Measurements from ENCODE around the gene FBXW4.

FBXW4 gene

DNA sequence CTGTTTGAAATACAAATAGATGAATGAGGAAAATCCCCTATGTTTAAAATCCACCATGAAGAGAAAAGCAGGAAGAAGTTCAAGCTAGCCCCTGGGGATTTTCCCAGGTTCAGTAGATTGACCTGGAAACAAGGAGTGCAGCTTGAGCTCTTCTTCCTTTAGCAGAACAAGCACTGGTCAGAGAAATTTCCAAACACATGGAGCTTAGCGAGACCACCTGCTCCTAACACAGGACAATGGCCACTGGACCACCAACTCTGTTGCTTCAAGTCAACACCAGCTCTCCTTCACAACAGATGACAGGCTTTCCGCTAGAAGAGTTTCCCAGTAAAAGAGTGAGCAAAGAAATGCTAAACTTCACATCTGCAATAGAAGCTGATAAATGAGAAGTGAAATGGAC is 9.4 kb upstream of the FBXW4 start:
- no peaks in the 10 kb centered on the region for H3K36me3 ChIP-seq (ENCODE audit: control insufficient read depth, insufficient read depth, low read length)
- no peak for DNase-seq
- H3K9me3 ChIP-seq (ENCODE audit: control insufficient read depth, low read length), result no peaks in the 10 kb centered on the region
- no peak overlapping the region for H3K4me3 ChIP-seq (ENCODE audit: insufficient read depth, low read depth, low read length, poor library complexity, severe bottlenecking)
- H3K27me3 ChIP-seq (replicated peaks; ENCODE audit: control insufficient read depth, insufficient read depth, low read length, poor library complexity, severe bottlenecking), result no peaks in the 10 kb centered on the region
- H3K4me1 ChIP-seq (ENCODE audit: control insufficient read depth, insufficient read depth, low read length, poor library complexity, severe bottlenecking), result peaks cover 2% of the 10 kb centered on the region
- no peak overlapping the region for H3K27ac ChIP-seq (ENCODE audit: insufficient read depth, low read length, poor library complexity, severe bottlenecking)

- no peaks in the 10 kb centered on the region for H3K9me3 ChIP-seq (ENCODE audit: control insufficient read depth, low read length)
- no peak for DNase-seq
- peaks cover 6% of the 10 kb centered on the region for H3K4me1 ChIP-seq (ENCODE audit: control insufficient read depth, insufficient read depth, low read length, poor library complexity, severe bottlenecking)
These were observed 1.7 kb upstream of the FBXW4 start for GRCh38 chr10:101696632-101697031.

GRCh38 chr10:101695404-101695890 is 477 bp upstream of the FBXW4 start:
- no peaks in the 10 kb centered on the region for H3K36me3 ChIP-seq (ENCODE audit: control insufficient read depth, insufficient read depth, low read length)
- H3K4me1 ChIP-seq (ENCODE audit: control insufficient read depth, insufficient read depth, low read length, poor library complexity, severe bottlenecking), result peaks cover 7% of the 10 kb centered on the region
- no peak for DNase-seq
- no peaks in the 10 kb centered on the region for H3K27me3 ChIP-seq (replicated peaks; ENCODE audit: control insufficient read depth, insufficient read depth, low read length, poor library complexity, severe bottlenecking)
- H3K9me3 ChIP-seq (ENCODE audit: control insufficient read depth, low read length), result no peaks in the 10 kb centered on the region
- H3K27ac ChIP-seq (ENCODE audit: insufficient read depth, low read length, poor library complexity, severe bottlenecking), result peak overlapping the region; percentile 98
- H3K4me3 ChIP-seq (ENCODE audit: insufficient read depth, low read depth, low read length, poor library complexity, severe bottlenecking), result peak overlapping the region; percentile 84

More at GRCh38 chr10:101696632-101697031, 1.7 kb upstream of the FBXW4 start:
- Histone ChIP-seq H3K27me3 (replicated peaks; ENCODE audit: control insufficient read depth, insufficient read depth, low read length, poor library complexity, severe bottlenecking) (no peaks in the 10 kb centered on the region), H3K27ac (ENCODE audit: insufficient read depth, low read length, poor library complexity, severe bottlenecking) (no peak overlapping the region), H3K36me3 (ENCODE audit: control insufficient read depth, insufficient read depth, low read length) (no peaks in the 10 kb centered on the region), H3K4me3 (ENCODE audit: insufficient read depth, low read depth, low read length, poor library complexity, severe bottlenecking) (no peak overlapping the region)

GRCh38 chr10:101693978-101694673 is 844 bp downstream of the FBXW4 start:
- Histone ChIP-seq H3K4me1 (ENCODE audit: control insufficient read depth, insufficient read depth, low read length, poor library complexity, severe bottlenecking) (peaks cover 8% of the 10 kb centered on the region), H3K27ac (ENCODE audit: insufficient read depth, low read length, poor library complexity, severe bottlenecking) (peak overlapping the region; percentile 98), H3K4me3 (ENCODE audit: insufficient read depth, low read depth, low read length, poor library complexity, severe bottlenecking) (peak overlapping the region; percentile 84), H3K27me3 (replicated peaks; ENCODE audit: control insufficient read depth, insufficient read depth, low read length, poor library complexity, severe bottlenecking) (no peaks in the 10 kb centered on the region), H3K9me3 (ENCODE audit: control insufficient read depth, low read length) (no peaks in the 10 kb centered on the region), H3K36me3 (ENCODE audit: control insufficient read depth, insufficient read depth, low read length) (no peaks in the 10 kb centered on the region)
- peak; percentile 28 to 48 (median 36) for DNase-seq

- no peak for DNase-seq
- H3K36me3 ChIP-seq (ENCODE audit: control insufficient read depth, insufficient read depth, low read length), result no peaks in the 10 kb centered on the region
- H3K4me1 ChIP-seq (ENCODE audit: control insufficient read depth, insufficient read depth, low read length, poor library complexity, severe bottlenecking), result peaks cover 8% of the 10 kb centered on the region
- H3K27ac ChIP-seq (ENCODE audit: insufficient read depth, low read length, poor library complexity, severe bottlenecking), result peak overlapping the region; percentile 98
- H3K27me3 ChIP-seq (replicated peaks; ENCODE audit: control insufficient read depth, insufficient read depth, low read length, poor library complexity, severe bottlenecking), result no peaks in the 10 kb centered on the region
- peak overlapping the region; percentile 84 for H3K4me3 ChIP-seq (ENCODE audit: insufficient read depth, low read depth, low read length, poor library complexity, severe bottlenecking)
- no peaks in the 10 kb centered on the region for H3K9me3 ChIP-seq (ENCODE audit: control insufficient read depth, low read length)
These were observed 1.4 kb downstream of the FBXW4 start for GRCh38 chr10:101693651-101693977.

- no peaks in the 10 kb centered on the region for H3K36me3 ChIP-seq (ENCODE audit: control insufficient read depth, insufficient read depth, low read length)
- H3K4me3 ChIP-seq (ENCODE audit: insufficient read depth, low read depth, low read length, poor library complexity, severe bottlenecking), result no peak overlapping the region
- H3K9me3 ChIP-seq (ENCODE audit: control insufficient read depth, low read length), result no peaks in the 10 kb centered on the region
- H3K27me3 ChIP-seq (replicated peaks; ENCODE audit: control insufficient read depth, insufficient read depth, low read length, poor library complexity, severe bottlenecking), result no peaks in the 10 kb centered on the region
- no peak for DNase-seq
- peaks cover 8% of the 10 kb centered on the region for H3K4me1 ChIP-seq (ENCODE audit: control insufficient read depth, insufficient read depth, low read length, poor library complexity, severe bottlenecking)
- H3K27ac ChIP-seq (ENCODE audit: insufficient read depth, low read length, poor library complexity, severe bottlenecking), result no peak overlapping the region
These were observed 3.9 kb downstream of the FBXW4 start for GRCh38 chr10:101691081-101691480.

DNA sequence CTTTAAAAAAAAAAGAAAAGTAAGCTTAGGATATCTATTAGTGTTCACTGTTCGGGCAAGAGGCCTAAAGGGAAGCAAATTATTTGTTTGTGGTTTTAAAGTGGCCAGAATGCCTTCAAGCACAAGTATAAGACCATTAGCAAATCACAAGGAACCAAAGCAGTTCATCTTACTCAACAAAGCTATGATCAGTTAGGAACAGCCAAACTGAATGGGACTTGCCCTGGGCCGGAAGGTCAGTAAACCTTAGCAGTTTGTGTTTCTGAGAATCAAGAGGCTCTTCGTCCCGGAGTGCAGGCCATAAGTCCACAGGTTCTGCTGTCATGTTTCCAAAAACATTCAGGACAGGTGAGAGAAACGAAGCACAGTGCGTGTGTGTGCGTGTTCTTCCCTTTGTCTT is 4.5 kb downstream of the FBXW4 start:
- no peak overlapping the region for H3K27ac ChIP-seq (ENCODE audit: insufficient read depth, low read length, poor library complexity, severe bottlenecking)

DNA sequence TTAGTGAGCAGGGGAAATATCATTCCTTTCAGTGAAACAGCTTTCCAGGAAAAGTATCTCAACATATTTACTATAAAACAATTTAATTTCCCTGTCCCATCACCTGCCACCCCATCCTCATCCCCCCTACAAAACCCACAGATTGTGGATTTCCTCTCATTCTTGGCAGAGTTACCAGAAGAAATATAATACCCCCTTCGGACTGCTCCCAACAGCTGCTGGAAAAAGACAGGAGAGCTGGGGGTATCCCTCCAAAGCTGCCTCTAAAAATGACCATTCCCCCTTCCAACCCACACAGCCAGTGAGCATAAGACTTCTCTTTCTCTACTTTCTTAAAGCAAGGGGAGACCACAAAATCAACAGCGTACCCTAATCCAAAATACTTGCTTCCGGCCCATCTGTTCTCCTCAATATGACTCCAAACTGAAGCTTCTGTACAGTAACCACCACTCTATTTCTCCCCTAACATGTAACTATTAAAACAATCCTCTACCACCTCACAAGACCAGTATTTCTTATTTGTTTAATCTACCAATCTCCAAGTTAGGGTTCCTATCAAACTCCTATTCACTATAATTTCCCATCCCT is 7.8 kb downstream of the FBXW4 start:
- peaks cover 3% of the 10 kb centered on the region for H3K4me1 ChIP-seq (ENCODE audit: control insufficient read depth, insufficient read depth, low read length, poor library complexity, severe bottlenecking)
- H3K9me3 ChIP-seq (ENCODE audit: control insufficient read depth, low read length), result no peaks in the 10 kb centered on the region
- H3K36me3 ChIP-seq (ENCODE audit: control insufficient read depth, insufficient read depth, low read length), result no peaks in the 10 kb centered on the region
- no peak overlapping the region for H3K27ac ChIP-seq (ENCODE audit: insufficient read depth, low read length, poor library complexity, severe bottlenecking)
- no peaks in the 10 kb centered on the region for H3K27me3 ChIP-seq (replicated peaks; ENCODE audit: control insufficient read depth, insufficient read depth, low read length, poor library complexity, severe bottlenecking)
- no peak for DNase-seq
- no peak overlapping the region for H3K4me3 ChIP-seq (ENCODE audit: insufficient read depth, low read depth, low read length, poor library complexity, severe bottlenecking)

More for the DNA sequence above, 4.5 kb downstream of the FBXW4 start:
- Histone ChIP-seq H3K9me3 (ENCODE audit: control insufficient read depth, low read length) (no peaks in the 10 kb centered on the region), H3K4me1 (ENCODE audit: control insufficient read depth, insufficient read depth, low read length, poor library complexity, severe bottlenecking) (peaks cover 7% of the 10 kb centered on the region), H3K4me3 (ENCODE audit: insufficient read depth, low read depth, low read length, poor library complexity, severe bottlenecking) (no peak overlapping the region), H3K36me3 (ENCODE audit: control insufficient read depth, insufficient read depth, low read length) (no peaks in the 10 kb centered on the region), H3K27me3 (replicated peaks; ENCODE audit: control insufficient read depth, insufficient read depth, low read length, poor library complexity, severe bottlenecking) (no peaks in the 10 kb centered on the region)
- no peak for DNase-seq

GRCh38 chr10:101686133-101686925 is 8.6 kb downstream of the FBXW4 start:
- Histone ChIP-seq H3K27me3 (replicated peaks; ENCODE audit: control insufficient read depth, insufficient read depth, low read length, poor library complexity, severe bottlenecking) (no peaks in the 10 kb centered on the region), H3K9me3 (ENCODE audit: control insufficient read depth, low read length) (no peaks in the 10 kb centered on the region), H3K4me1 (ENCODE audit: control insufficient read depth, insufficient read depth, low read length, poor library complexity, severe bottlenecking) (peaks cover 3% of the 10 kb centered on the region), H3K36me3 (ENCODE audit: control insufficient read depth, insufficient read depth, low read length) (no peaks in the 10 kb centered on the region), H3K4me3 (ENCODE audit: insufficient read depth, low read depth, low read length, poor library complexity, severe bottlenecking) (no peak overlapping the region), H3K27ac (ENCODE audit: insufficient read depth, low read length, poor library complexity, severe bottlenecking) (no peak overlapping the region)
- no peak for DNase-seq

DNA sequence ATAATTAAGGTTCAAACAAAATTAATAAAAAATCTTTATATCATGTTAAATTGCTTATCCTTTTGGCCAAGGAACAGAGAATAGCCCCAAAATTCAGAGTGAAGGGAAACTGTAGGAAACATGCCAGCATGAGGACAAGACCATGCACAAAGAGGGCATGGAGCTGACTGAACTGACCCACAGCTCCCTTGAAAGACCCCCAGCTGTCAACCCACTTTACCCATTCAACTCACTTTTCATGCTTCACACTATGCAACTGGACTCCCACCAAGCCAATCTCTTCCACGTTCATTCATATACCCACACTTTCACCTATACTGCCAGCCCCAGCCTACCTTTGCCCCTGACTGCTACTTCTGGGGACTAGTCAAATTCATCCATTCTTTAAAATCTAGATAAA is 10.2 kb downstream of the FBXW4 start:
- no peaks in the 10 kb centered on the region for H3K4me1 ChIP-seq (ENCODE audit: control insufficient read depth, insufficient read depth, low read length, poor library complexity, severe bottlenecking)
- no peak overlapping the region for H3K27ac ChIP-seq (ENCODE audit: insufficient read depth, low read length, poor library complexity, severe bottlenecking)
- no peak overlapping the region for H3K4me3 ChIP-seq (ENCODE audit: insufficient read depth, low read depth, low read length, poor library complexity, severe bottlenecking)
- DNase-seq, result no peak
- no peaks in the 10 kb centered on the region for H3K36me3 ChIP-seq (ENCODE audit: control insufficient read depth, insufficient read depth, low read length)
- H3K27me3 ChIP-seq (replicated peaks; ENCODE audit: control insufficient read depth, insufficient read depth, low read length, poor library complexity, severe bottlenecking), result no peaks in the 10 kb centered on the region
- no peaks in the 10 kb centered on the region for H3K9me3 ChIP-seq (ENCODE audit: control insufficient read depth, low read length)
